GM23248 (cell line): ENCODE measurements around the gene SLC6A11.

Experiments
- EZH2 ChIP-seq: fragments of 200-600 bp; sonication (generic); IDR thresholded peaks from 2 replicates; pipeline ENCODE4 v1.6.1; 2018; ENCODE audit warnings: antibody characterized with exemption, mild to moderate bottlenecking; ENCODE audit not compliant: insufficient read depth, poor library complexity, severe bottlenecking
- EZH2phosphoT487 ChIP-seq: fragments of 200-600 bp; sonication (generic); IDR thresholded peaks from 2 replicates; pipeline ENCODE4 v1.6.1; 2018; ENCODE audit warnings: antibody characterized with exemption, moderate library complexity, mild to moderate bottlenecking, low read depth; ENCODE audit not compliant: insufficient read depth

GRCh38 chr3:10867384-10867783 is 51.4 kb downstream of the SLC6A11 start:
- TF ChIP-seq EZH2 (no peak), EZH2phosphoT487 (no peak)
